Activated CD4-positive, alpha-beta T cell treated with anti-CD3 and anti-CD28 coated beads, Interleukin-2, Interleukin-6, amounts not matched to agents 100 ng/mL and 50 ng/mL, durations not matched to agents 16 hours and 8 hours (primary cell): ENCODE results near the gene FAM83F.

Experiments used
- DNase-seq: peaks from one replicate; pipeline ENCODE4 v3.0.0-alpha.2; 2020

FAM83F gene

DNA sequence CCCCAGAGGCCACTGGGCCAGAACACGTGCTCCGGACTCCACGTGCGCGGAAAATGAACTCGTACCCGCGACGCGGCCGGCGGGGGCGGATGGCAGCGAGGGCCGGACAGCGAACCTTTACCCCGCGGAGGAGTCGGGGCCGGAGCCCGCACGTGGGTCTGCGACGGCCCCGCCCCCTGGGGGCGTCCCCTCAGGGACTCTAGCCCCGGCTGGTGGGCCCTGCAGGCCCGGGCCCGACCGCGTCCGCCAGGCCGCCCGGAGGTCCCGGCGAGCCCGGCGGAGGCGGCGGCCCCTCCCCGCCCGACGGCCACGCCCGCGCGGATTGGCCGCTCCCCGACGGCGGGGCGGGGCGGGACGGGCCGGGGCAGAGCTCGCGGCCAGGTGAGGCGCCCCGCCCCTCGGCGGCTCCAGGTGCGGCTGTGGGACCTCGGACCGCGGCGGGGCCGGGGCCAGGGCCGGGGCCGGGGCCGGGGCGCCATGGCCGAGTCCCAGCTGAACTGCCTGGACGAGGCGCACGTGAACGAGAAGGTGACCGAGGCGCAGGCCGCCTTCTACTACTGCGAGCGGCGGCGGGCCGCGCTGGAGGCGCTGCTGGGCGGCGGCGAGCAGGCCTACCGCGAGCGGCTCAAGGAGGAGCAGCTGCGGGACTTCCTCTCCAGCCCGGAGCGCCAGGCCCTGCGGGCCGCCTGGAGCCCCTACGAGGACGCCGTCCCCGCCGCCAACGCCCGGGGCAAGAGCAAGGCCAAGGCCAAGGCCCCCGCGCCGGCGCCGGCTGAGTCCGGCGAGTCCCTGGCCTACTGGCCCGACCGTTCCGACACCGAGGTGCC lies at the start of gene FAM83F:
FAM83F (plus strand) TSS at position 389 of the 827 bp plus-strand sequence; CDS start at position 478, 89 bp downstream.
- DNase-seq: no peak

DNA sequence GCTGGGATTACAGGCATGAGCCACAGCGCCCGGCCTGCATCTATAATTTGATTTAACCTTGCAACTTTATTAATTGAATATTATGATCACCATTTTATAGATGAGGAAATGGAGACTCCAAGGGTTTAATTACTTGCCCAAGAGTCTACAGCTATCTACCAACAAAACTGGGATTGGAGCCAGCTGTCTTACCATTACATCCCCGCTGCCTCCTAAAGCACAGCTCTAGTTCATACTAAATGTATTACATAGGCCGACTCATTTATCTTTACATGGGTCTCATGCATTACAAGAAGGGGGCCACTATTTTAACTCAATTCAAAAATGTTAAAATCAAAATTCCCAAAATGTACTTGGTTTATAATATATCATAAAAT lies 48.6 kb upstream of the FAM83F start:
- DNase-seq: no peak

DNA sequence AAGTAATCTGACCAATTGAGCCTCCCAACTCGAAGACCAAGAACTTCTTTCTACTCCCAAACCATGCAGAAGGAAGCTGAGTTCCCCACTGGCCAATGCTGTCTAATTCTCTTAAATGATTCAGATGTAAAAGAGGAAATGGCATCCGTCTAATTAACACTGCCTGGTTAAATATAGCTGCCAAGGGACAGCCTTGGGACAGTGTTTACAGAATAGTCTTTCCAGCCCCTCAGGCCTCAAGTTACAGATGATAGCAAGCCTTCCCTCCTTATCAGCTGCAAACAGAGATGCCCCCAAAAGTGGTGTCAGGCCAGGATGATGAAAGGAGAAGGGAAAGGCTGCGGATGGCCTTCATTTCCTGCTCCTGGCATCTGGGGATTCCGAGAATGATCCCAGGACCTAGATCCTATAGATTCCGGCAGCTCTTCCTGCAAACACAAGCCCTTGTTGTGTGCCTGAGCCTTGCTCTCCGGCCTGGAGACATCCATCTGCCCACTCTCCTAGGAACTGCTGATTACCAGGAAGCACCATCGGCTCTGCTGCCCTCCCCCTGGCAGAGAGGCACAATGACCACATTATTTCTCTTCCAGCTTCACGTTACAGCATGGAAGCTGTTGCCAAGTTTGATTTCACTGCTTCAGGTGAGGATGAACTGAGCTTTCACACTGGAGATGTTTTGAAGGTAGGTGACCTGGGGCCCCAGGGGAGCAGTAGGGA lies 48.1 kb upstream of the FAM83F start:
- DNase-seq: no peak

- DNase-seq: no peak
Measured at GRCh38 chr22:39947220-39948216, 47.2 kb upstream of the FAM83F start.

- no peak for DNase-seq
Measured at GRCh38 chr22:39949964-39950737, 44.6 kb upstream of the FAM83F start.

DNA sequence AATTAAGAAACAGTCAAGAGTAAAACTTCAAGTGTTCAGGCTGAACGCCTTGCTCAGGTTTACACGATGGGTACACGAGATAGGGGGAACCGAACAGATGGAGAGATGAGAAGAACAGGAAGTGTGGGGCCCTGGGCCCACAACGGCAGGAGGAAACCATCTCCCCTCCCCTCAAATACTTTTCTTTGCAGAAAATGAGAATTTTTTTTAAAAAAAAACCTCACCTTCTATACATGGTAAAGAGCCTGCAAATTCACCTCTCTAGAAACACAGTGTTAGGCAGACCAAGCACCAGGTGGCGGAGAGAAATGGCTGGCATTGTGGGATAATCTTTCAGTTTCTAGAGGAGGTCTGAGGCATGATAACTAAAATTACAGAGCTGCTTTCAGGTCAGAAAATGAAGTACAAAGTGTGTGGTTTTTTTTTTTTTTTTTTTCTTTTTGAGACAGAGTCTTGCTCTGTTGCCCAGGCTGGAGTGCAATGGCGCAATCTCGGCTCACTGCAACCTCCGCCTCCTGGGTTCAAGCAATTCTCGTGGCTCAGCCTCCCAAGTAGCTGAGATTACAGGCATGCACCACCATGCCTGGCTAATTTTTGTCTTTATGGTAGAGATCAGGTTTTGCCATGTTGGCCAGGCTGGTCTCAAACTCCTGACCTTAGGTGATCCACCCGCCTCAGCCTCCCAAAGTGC lies 43.0 kb upstream of the FAM83F start:
- DNase-seq: peak; percentile 38

- no peak for DNase-seq
Measured at GRCh38 chr22:39952347-39952746, 42.4 kb upstream of the FAM83F start.

GRCh38 chr22:39953101-39953500 lies 41.7 kb upstream of the FAM83F start:
- DNase-seq: no peak

GRCh38 chr22:39954584-39955055 lies 40.1 kb upstream of the FAM83F start:
- peak; percentile 63 for DNase-seq

DNA sequence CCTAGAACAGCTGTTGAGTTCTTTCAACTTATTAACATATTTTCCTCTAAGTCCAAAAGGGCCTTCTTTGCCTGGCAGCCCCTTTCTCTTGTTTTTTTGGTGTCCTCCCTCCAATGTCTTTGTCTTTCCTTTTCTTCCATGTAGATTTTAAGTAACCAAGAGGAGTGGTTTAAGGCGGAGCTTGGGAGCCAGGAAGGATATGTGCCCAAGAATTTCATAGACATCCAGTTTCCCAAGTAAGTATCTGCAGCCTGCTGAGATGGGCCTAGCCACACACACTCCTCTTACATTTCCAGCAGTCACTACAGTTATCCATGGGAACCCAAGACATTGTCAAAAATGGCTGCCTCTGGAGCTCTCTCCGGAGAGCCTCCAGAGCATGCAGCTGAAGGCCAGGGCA lies 39.1 kb upstream of the FAM83F start:
- DNase-seq: no peak

- peak; percentile 23 for DNase-seq
Measured at GRCh38 chr22:39956932-39957664, 37.7 kb upstream of the FAM83F start.

- DNase-seq: no peak
Measured at GRCh38 chr22:39958009-39958711, 36.6 kb upstream of the FAM83F start.

DNA sequence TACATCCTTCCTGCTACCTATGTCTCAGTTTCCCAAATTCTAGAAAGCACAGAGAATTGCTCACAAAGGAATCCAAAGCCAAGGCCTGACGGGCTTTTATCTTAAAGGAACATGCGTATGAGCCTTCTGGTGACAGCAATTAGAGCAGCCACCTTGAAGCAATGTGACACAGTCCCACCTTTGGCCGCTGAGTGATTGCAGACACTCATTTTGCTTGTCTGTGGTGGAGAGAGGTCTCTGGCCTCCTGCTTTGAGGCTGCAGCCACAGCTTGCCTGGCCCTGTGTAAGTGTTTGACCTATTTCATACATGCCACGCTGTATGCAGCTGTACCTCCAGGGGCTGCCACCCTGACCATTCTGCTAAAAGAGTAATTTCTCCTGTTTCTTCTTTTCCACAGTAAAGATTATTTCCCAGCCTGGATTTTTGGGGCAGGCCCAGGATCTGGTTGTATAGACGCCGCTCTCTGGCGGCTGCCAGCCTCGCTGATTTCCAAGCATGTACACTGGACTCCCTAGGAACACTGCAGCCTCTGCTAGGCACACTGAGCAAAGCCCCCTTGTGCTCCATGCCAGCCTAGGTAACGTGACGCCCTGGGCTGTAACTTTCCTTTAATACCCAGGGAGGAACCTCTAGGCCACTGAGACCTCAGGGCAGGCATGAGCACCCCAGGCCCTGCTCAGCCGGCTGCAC lies 35.7 kb upstream of the FAM83F start:
- DNase-seq: no peak

DNA sequence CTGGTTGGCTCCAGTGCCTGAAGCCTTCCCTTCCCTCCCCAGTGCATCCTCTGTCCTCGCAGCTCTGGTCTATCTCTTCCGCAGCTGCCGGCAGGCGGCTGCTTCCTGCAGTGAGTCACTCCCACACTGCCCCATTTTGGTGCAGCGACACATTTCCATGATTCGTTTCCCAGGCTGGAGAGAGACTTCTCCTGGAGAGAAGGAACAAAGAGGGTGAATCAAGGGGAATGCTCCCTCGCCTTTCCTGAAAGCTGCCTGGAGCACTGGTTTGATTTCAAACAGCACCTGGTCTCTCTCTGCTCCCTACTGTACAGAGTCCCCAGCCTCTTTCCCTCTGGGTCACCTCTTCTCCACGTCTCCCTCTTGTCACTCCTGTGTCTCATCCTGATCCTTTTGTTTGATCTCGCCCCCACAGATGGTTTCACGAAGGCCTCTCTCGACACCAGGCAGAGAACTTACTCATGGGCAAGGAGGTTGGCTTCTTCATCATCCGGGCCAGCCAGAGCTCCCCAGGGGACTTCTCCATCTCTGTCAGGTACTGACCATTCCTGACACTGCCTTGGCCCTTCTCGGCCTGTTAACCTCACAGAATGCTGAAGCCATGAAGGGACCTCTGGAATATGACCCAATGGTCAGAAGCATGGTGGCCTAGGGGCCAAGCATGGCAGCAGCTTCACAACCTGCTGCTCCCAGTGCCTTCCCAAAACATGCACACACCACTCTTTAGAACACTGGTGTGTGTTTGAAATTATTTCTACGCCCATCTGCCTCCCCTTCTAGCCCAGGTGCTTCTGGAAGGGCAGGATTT lies 34.9 kb upstream of the FAM83F start, which contains the start of gene TMA7B:
TMA7B (plus strand) TSS at position 758 of the 808 bp plus-strand sequence. CDS start 3,978 bp downstream, outside the sequence.
- peak; percentile 57 for DNase-seq

DNA sequence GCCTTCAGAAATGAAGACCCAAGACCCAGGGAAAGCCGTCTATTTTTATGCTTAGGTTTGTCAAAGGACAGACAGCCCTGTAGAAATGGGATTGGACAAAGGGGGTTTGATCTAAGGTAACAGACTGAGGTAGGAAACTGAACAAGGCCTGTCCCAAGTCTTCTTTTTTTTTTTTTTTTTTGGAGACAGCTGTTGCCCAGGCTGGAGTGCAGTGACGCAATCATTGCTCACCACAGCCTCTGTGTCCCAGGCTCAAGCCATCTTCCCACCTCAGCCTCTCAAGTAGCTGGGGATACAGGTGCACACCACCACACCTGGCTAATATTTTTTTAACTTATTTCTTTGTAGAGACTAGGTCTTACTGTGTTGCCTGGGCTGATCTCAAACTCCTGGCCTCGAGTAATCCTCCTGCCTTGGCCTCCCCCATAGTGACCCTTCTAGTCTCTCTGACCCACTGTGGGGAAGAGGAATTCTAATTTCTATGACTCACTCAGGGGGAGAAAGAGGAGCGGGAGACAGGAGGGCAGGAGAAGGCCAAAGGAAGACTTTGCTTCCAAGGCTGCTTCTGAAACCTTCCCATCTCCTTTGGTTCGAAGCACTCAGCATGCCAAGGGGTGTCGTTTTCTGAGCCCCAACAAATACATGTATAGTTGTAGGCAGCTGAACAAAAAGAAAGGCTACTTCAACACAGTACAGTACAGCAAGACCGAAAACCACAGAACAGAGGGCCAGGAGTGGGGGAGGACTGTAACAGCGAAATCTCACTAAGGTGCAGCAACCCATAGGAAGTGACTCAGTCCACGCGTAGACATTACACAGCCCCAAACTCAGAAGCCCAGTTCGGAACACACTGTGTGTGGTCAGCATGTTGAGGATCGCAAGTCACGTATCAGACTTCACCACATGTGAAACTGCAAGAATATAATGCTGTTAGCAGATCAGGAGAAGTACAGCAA lies 33.7 kb upstream of the FAM83F start:
- DNase-seq: peak; percentile 94

DNA sequence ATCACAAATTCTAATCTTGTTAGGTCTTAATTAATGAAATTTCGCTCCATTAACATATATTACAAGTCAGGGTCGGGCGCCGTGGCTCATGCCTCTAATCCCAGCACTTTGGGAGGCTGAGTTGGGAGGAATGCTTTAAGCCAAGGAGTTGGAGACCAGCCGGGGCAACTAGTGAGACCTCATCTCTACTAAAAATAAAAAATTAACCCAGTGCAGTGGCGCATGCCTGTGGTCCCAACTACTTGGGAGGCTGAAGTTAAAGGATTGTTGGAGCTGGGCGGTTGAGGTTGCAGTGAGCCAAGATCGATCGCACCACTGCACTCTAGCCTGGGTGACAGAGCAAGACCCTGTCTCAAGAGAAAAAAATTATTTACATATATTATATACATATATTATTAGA lies 32.7 kb upstream of the FAM83F start:
- DNase-seq: no peak

DNA sequence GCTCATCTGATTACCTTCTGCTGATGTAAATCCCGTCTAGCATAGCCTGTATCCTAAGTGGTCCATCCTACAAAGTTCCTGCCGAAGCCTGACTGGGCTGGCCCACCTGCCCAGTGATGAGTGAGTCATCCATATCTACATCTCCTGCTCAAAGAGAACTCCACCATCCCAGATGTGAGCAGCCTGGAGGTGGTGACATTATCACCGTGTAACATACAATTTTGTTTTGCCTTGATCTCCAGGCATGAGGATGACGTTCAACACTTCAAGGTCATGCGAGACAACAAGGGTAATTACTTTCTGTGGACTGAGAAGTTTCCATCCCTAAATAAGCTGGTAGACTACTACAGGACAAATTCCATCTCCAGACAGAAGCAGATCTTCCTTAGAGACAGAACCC lies 29.0 kb upstream of the FAM83F start:
- DNase-seq: no peak
